HFFc6 (cell line): ENCODE measurements around the gene TBKBP1. TPM values are rescaled to one million over a fixed set of nuclear protein-coding genes. Genes with fewer than 3 reads are reported as not detected.

ENCODE experiments used
- DNase-seq: peaks from one replicate; pipeline ENCODE4 v3.0.0-alpha.2; 2018
- H3K27ac Mint-ChIP-seq: 2 replicates; pipeline ENCODE4 v1.8.0; 2020; ENCODE audit warnings: mild to moderate bottlenecking, mixed read lengths
- H3K27me3 Mint-ChIP-seq: 2 replicates; pipeline ENCODE4 v1.8.0; 2021; ENCODE audit warnings: mild to moderate bottlenecking, moderate library complexity, mixed read lengths; ENCODE audit not compliant: insufficient read depth
- H3K36me3 Mint-ChIP-seq: 2 replicates; pipeline ENCODE4 v1.8.0; 2021; ENCODE audit warnings: low read depth, mixed read lengths
- H3K4me1 Mint-ChIP-seq: 2 replicates; pipeline ENCODE4 v1.8.0; 2020; ENCODE audit warnings: low read depth, mixed read lengths
- H3K4me3 Mint-ChIP-seq: 2 replicates; pipeline ENCODE4 v1.8.0; 2020; ENCODE audit warnings: mild to moderate bottlenecking, moderate library complexity, mixed read lengths
- H3K9me3 Mint-ChIP-seq: 2 replicates; pipeline ENCODE4 v1.8.0; 2020; ENCODE audit warnings: mild to moderate bottlenecking, mixed read lengths
- CTCF ChIP-seq: fragments of 200-600 bp; sonication (generic); IDR thresholded peaks from 2 replicates; pipeline ENCODE4 v1.5.0; 2021; ENCODE audit warnings: antibody characterized with exemption, mild to moderate bottlenecking
- total RNA-seq, 6 experiments: library from RNA; stranded (reverse); fragmentation: NEBNext Ultra II Directional; extraction: Animal tissue kit (Norgen Biotek cat#: 25700); gene quantifications; 2 replicates in 1 of 6; 3 replicates in 5 of 6; pipeline ENCODE4 v1.2.3, GENCODE V29; 2021

TBKBP1 gene
- total RNA-seq, 6 experiments from 2014 or later, result 6.6 to 8.3 (median 7.7) TPM

- Mint-ChIP-seq H3K27ac (no peak overlapping the region), H3K4me3 (no peak overlapping the region), H3K27me3 (no peaks in the 10 kb centered on the region), H3K4me1 (peaks cover 14% of the 10 kb centered on the region), H3K9me3 (no peaks in the 10 kb centered on the region), H3K36me3 (peaks cover 39% of the 10 kb centered on the region)
- no peak for DNase-seq
- no peak; the same call in 1 of the 2 replicates for TF ChIP-seq CTCF
Measured at GRCh38 chr17:47660064-47660492, 33.9 kb upstream of the TBKBP1 start.

- Mint-ChIP-seq H3K4me1 (peaks cover 6% of the 10 kb centered on the region; the same call in 1 of the 2 replicates), H3K9me3 (no peaks in the 10 kb centered on the region), H3K36me3 (peaks cover 32% of the 10 kb centered on the region), H3K4me3 (no peak overlapping the region), H3K27me3 (no peaks in the 10 kb centered on the region), H3K27ac (peak overlapping the region; percentile 43)
- peak; percentile 48 for DNase-seq
- peak; percentile 89 for TF ChIP-seq CTCF
Measured at GRCh38 chr17:47663912-47664623, 29.9 kb upstream of the TBKBP1 start.

- peaks cover 36% of the 10 kb centered on the region for H3K36me3 Mint-ChIP-seq
- peaks cover 6% of the 10 kb centered on the region; the same call in 1 of the 2 replicates for H3K4me1 Mint-ChIP-seq
- H3K27me3 Mint-ChIP-seq, result no peaks in the 10 kb centered on the region
- no peak for DNase-seq
- no peak overlapping the region for H3K4me3 Mint-ChIP-seq
- peak overlapping the region; percentile 43 for H3K27ac Mint-ChIP-seq
- no peaks in the 10 kb centered on the region for H3K9me3 Mint-ChIP-seq
- TF ChIP-seq CTCF, result peak; percentile 42
Measured at GRCh38 chr17:47664624-47664941, 29.4 kb upstream of the TBKBP1 start.

GRCh38 chr17:47665655-47666054 lies 28.3 kb upstream of the TBKBP1 start:
- no peak overlapping the region for H3K4me3 Mint-ChIP-seq
- H3K4me1 Mint-ChIP-seq, result peaks cover 6% of the 10 kb centered on the region; the same call in 1 of the 2 replicates
- no peak for TF ChIP-seq CTCF
- H3K9me3 Mint-ChIP-seq, result no peaks in the 10 kb centered on the region
- peaks cover 43% of the 10 kb centered on the region for H3K36me3 Mint-ChIP-seq
- H3K27ac Mint-ChIP-seq, result no peak overlapping the region; the same call in 1 of the 2 replicates
- no peaks in the 10 kb centered on the region for H3K27me3 Mint-ChIP-seq
- no peak for DNase-seq

GRCh38 chr17:47669081-47669480 lies 24.9 kb upstream of the TBKBP1 start:
- Mint-ChIP-seq H3K27ac (no peak overlapping the region), H3K4me1 (peaks cover 6% of the 10 kb centered on the region; the same call in 1 of the 2 replicates), H3K9me3 (no peaks in the 10 kb centered on the region), H3K27me3 (no peaks in the 10 kb centered on the region), H3K36me3 (peaks cover 56% of the 10 kb centered on the region), H3K4me3 (no peak overlapping the region)
- DNase-seq, result no peak
- TF ChIP-seq CTCF, result no peak
